Measurements from ENCODE around the gene HNRNPA3. TPM values are rescaled to one million over a fixed set of nuclear protein-coding genes. Genes with fewer than 3 reads are reported as not detected.

The HNRNPA3 gene
- total RNA-seq, 4 donors from 2014 or later = 32.6 to 55.9 (median 47.4) TPM

DNA sequence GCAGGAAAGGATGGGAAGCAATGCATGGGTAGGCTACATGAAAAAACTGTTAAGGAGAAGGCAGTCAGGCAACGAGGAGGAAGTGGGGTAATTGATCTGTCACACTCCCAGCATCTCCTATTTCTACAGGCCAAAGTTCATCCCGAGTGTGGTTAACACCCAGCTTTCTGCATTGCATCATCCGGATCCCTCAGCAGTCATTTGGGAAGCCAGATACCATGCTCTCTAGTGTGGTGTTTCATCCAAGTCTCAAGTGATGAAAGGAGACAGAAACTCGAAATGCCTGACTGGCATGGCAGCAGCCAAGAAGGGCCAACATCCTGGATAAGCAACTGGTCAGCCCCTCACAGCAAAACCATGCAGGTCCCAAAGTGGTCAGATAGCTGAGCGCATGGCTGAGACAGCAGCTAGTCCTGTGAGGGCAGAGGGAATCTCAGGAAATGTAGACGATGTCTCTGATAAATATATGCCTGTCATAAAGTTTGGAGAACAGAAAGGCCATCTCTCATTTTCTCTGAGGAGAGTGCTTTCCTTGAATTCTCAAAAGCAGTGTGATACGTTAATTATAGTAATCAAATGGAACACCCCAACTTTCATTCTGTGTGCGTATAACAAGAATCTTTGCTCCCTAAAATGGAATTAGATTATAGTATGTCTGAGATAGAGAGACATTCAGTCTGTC, 24.8 kb upstream of the HNRNPA3 start:
- TF ChIP-seq, protein P1, sequence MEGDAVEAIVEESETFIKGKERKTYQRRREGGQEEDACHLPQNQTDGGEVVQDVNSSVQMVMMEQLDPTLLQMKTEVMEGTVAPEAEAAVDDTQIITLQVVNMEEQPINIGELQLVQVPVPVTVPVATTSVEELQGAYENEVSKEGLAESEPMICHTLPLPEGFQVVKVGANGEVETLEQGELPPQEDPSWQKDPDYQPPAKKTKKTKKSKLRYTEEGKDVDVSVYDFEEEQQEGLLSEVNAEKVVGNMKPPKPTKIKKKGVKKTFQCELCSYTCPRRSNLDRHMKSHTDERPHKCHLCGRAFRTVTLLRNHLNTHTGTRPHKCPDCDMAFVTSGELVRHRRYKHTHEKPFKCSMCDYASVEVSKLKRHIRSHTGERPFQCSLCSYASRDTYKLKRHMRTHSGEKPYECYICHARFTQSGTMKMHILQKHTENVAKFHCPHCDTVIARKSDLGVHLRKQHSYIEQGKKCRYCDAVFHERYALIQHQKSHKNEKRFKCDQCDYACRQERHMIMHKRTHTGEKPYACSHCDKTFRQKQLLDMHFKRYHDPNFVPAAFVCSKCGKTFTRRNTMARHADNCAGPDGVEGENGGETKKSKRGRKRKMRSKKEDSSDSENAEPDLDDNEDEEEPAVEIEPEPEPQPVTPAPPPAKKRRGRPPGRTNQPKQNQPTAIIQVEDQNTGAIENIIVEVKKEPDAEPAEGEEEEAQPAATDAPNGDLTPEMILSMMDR (IDR thresholded peaks at IDR 0.05) = no peak
- TF ChIP-seq POLR2A (IDR thresholded peaks at IDR 0.05) = no peak
- 59% methylated on average over 8 of the region's 8 CpGs for WGBS, 2 donors
- no peak overlapping the region for H3K4me3 ChIP-seq (ENCODE audit: low read depth, poor library complexity, severe bottlenecking)
- intact Hi-C loops (cut with DNase I; ENCODE audit: low total_unique reads) = no loop called here
- no peak for DNase-seq (ENCODE audit: low spot score in 2 of 2)

DNA sequence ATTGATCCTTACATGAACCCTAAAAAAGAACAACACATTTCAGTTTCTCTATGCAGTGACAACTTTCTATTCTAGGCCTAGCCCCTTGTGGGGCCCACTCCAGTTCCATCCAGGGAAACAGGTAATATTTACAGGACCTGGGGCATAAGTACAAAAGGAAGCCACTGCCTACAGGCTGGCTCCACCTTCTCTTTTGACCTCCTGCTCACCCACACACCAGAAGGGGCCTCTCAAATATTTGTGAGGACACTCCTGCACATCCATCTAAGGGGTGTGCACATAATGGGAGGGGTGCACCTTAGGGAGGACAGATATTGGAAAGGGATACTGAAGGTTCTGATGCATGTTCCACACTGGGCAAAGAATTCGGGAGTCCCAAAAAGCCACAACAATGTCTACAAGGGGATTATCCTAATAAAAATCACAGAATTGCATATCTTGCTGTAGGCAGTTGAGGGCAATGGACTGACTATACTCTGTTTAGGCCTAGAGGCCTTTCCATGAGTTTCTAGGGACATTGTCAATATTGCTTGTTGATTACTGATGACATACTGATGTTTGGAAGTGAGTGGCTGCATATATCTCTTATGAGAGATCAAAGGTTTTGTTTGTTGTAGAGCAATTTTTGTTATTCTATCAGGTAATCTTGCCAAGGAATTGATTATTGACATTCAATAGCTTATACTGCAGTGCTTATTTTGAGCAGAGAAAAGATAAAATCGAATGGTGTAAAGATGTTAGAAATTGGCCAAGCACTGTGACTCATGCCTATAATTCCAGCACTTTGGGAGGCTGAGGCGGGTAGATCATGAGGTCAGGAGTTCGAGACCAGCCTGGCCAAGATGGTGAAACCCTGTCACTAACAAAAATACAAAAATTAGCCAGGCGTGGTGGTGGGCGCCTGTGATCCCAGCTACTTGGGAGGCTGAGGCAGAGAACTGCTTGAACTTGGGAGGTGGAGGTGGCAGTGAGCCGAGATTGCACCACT, 23.8 kb upstream of the HNRNPA3 start:
- 95 to 96% methylated on average over 7 of the region's 7 CpGs for WGBS, 2 donors
- DNase-seq (ENCODE audit: low spot score in 2 of 2) = no peak
- H3K4me3 ChIP-seq (ENCODE audit: low read depth, poor library complexity, severe bottlenecking) = no peak overlapping the region
- no peak for TF ChIP-seq POLR2A (IDR thresholded peaks at IDR 0.05)
- TF ChIP-seq, protein P1 (IDR thresholded peaks at IDR 0.05) = no peak
- intact Hi-C loops (cut with DNase I; ENCODE audit: low total_unique reads) = no loop called here

DNA sequence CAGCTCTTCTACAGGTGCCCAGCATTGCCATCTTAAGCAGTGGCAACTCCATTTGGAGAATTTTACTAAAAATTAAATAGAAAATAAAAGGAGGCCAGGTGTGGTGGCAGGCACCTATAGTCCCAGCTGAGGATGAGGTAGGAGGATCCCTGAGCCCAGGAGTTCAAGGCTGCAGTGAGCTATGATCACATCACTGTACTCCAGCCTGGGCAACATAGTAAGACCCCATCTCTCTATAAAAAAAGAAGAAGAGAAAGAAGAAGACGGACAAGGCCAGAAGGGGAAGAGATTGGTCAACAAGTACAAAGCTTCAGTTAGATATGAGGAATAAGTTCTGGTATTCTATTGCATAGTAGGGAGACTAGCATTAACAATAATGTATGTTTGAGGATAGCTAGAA, 21.7 kb upstream of the HNRNPA3 start:
- DNase-seq (ENCODE audit: low spot score in 2 of 2) = no peak
- H3K4me3 ChIP-seq (ENCODE audit: low read depth, poor library complexity, severe bottlenecking) = no peak overlapping the region
- intact Hi-C loops (cut with DNase I; ENCODE audit: low total_unique reads) = no loop called here
- TF ChIP-seq POLR2A (IDR thresholded peaks at IDR 0.05) = no peak
- TF ChIP-seq, protein P1 (IDR thresholded peaks at IDR 0.05) = no peak
- WGBS, 2 donors = 93 to 95% methylated on average over 1 of the region's 1 CpG

DNA sequence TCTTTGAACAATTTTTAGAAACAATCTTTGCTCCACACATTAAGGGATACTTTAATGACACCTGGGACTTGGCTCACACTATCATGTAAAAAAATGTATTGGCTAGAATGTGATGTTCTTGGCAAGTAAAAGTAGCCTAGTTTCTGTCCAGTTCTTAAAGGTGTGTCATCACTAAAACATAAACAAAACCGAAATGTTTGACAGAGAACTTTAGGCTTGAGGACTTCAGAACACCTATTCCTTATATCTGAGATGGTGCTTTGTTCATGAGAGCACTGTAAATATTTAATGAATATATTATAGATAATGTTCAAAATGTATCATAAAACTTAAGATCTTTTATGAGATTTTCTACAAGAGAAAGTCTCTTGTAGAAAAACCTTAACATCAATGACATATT, 19.8 kb upstream of the HNRNPA3 start:
- WGBS, 2 donors = 54 to 56% methylated on average over 1 of the region's 1 CpG
- no peak for TF ChIP-seq POLR2A (IDR thresholded peaks at IDR 0.05)
- TF ChIP-seq, protein P1 (IDR thresholded peaks at IDR 0.05) = no peak
- H3K4me3 ChIP-seq (ENCODE audit: low read depth, poor library complexity, severe bottlenecking) = no peak overlapping the region
- DNase-seq (ENCODE audit: low spot score in 2 of 2) = no peak
- intact Hi-C loops (cut with DNase I; ENCODE audit: low total_unique reads) = no loop called here

DNA sequence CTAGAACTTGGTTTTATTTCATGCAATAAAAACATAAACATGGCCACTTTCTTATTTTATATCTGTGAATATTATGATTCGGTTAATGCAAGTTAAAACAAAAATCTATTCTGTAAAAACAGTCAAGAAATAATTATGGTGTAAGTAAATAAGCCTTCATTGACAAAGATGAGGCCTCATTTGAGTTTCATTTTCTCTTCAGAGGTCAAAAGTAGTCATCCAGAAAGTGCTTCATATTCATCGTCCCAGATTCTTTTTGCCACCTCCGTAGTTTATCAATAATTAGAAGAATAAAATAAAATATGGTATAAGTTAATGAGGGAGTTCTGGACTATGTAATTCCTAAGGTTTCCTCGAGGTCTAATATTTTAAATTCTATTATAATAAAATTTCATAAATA, 19.4 kb upstream of the HNRNPA3 start:
- TF ChIP-seq, protein P1 (IDR thresholded peaks at IDR 0.05) = no peak
- TF ChIP-seq POLR2A (IDR thresholded peaks at IDR 0.05) = no peak
- no peak for DNase-seq (ENCODE audit: low spot score in 2 of 2)
- H3K4me3 ChIP-seq (ENCODE audit: low read depth, poor library complexity, severe bottlenecking) = no peak overlapping the region
- intact Hi-C loops (cut with DNase I; ENCODE audit: low total_unique reads) = no loop called here
- 89 to 90% methylated on average over 4 of the region's 4 CpGs for WGBS, 2 donors
